GM06990 (cell line): ENCODE measurements around the gene DCAF8.

Experiments used
- DNase-seq: peaks from one replicate; pipeline ENCODE4 v3.0.0-alpha.2; 2011; ENCODE audit not compliant: insufficient read length; ENCODE audit errors: extremely low read depth
- H3K27me3 ChIP-seq: replicated peaks from 2 replicates; pipeline ENCODE4 v1.6.0; 2011; ENCODE audit warnings: low read length; ENCODE audit not compliant: control insufficient read depth, insufficient read depth
- H3K36me3 ChIP-seq: 2 replicates; pipeline ENCODE4 v1.5.1; 2011; ENCODE audit warnings: low read length; ENCODE audit not compliant: control insufficient read depth, insufficient read depth
- H3K4me3 ChIP-seq: replicated peaks from 2 replicates; pipeline ENCODE4 v1.5.1; 2011; ENCODE audit warnings: low read depth, mild to moderate bottlenecking, control low read depth, low read length
- TF ChIP-seq, protein P1 (sequence below): IDR thresholded peaks from 2 replicates; pipeline ENCODE4 v1.5.1; 2011; ENCODE audit warnings: low read length, control low read depth, mild to moderate bottlenecking, inconsistent platforms; ENCODE audit not compliant: insufficient read depth, poor library complexity, severe bottlenecking

Gene DCAF8

DNA sequence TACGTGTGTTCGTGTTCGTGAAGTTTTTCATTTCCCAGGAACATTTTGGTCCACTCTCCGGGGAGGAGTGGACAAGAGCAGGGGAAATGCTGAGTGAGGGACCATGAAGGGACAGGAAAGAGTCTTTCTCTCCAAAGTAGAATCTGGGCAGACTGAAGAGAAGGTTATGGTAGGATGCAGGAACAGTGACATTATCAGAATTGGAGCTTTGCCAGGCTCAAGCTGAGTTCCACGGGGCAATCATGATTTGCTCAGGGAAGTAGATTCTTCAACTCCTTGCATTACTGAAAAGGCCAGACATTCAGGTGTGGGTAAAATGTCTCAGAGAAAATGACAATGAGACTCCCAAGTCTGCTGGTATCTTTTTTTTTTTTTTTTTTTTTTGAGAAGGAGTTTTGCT is 94.3 kb downstream of the DCAF8 start:
- no peaks in the 10 kb centered on the region for H3K27me3 ChIP-seq
- no peak for DNase-seq
- TF ChIP-seq, protein P1, sequence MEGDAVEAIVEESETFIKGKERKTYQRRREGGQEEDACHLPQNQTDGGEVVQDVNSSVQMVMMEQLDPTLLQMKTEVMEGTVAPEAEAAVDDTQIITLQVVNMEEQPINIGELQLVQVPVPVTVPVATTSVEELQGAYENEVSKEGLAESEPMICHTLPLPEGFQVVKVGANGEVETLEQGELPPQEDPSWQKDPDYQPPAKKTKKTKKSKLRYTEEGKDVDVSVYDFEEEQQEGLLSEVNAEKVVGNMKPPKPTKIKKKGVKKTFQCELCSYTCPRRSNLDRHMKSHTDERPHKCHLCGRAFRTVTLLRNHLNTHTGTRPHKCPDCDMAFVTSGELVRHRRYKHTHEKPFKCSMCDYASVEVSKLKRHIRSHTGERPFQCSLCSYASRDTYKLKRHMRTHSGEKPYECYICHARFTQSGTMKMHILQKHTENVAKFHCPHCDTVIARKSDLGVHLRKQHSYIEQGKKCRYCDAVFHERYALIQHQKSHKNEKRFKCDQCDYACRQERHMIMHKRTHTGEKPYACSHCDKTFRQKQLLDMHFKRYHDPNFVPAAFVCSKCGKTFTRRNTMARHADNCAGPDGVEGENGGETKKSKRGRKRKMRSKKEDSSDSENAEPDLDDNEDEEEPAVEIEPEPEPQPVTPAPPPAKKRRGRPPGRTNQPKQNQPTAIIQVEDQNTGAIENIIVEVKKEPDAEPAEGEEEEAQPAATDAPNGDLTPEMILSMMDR, result no peak
- no peak overlapping the region for H3K4me3 ChIP-seq
- no peaks in the 10 kb centered on the region for H3K36me3 ChIP-seq

GRCh38 chr1:160167580-160167979 is 94.8 kb downstream of the DCAF8 start:
- H3K27me3 ChIP-seq, result no peaks in the 10 kb centered on the region
- H3K4me3 ChIP-seq, result no peak overlapping the region
- H3K36me3 ChIP-seq, result no peaks in the 10 kb centered on the region
- TF ChIP-seq, protein P1, result no peak
- no peak for DNase-seq

DNA sequence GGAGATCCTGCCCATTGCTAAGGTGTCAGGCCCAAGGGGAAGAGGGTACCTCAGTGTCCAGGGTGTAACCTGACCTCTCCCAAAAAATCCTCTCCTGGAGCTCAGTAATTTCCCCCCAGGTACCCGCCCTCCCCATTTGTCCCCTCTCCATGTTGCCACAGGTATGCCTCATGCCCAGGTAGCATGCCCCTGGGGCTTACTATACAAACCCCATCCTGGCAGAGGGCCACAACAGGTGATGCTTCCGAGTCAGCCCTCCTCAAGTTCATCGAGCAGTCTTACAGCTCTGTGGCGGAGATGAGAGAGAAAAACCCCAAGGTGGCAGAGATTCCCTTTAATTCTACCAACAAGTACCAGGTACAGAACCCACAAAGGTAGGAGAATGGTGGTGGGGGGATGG is 95.3 kb downstream of the DCAF8 start:
- TF ChIP-seq, protein P1, result no peak
- no peak for DNase-seq
- Histone ChIP-seq H3K4me3 (no peak overlapping the region), H3K27me3 (no peaks in the 10 kb centered on the region), H3K36me3 (no peaks in the 10 kb centered on the region)

GRCh38 chr1:160166166-160166868 is 96.0 kb downstream of the DCAF8 start:
- Histone ChIP-seq H3K36me3 (no peaks in the 10 kb centered on the region), H3K27me3 (no peaks in the 10 kb centered on the region), H3K4me3 (no peak overlapping the region)
- TF ChIP-seq, protein P1, result no peak
- no peak for DNase-seq
